Spleen (tissue), 11 donors: ENCODE data around the gene POLRMT. TPM values are rescaled to one million over a fixed set of nuclear protein-coding genes. Genes with fewer than 3 reads are reported as not detected.
A peak's percentile ranks its signal among the peaks of the same experiment; 100 is the strongest.

Experiments used
- DNase-seq: peaks from one replicate; pipeline ENCODE4 v3.0.0-alpha.2; 2020
- H3K27ac ChIP-seq, 8 donors: fragments of 200-600 bp; sonication (generic) in 7 of 8; 1 replicate in 4 of 8; 2 replicates in 4 of 8; pipeline versions ENCODE4 v1.5.0 to v1.8.0; 2016 to 2021; ENCODE audit warnings: inconsistent platforms in 4 of 8, mild to moderate bottlenecking in 4 of 8, moderate library complexity in 1 of 8
- H3K27me3 ChIP-seq, 7 donors: fragments of 200-600 bp; sonication (generic) in 6 of 7; replicated peaks in 1 of 7; 1 replicate in 4 of 7; 2 replicates in 3 of 7; pipeline versions ENCODE4 v1.5.0 to v1.8.0; 2016 to 2021; ENCODE audit warnings: inconsistent platforms in 3 of 7, mild to moderate bottlenecking in 1 of 7
- H3K36me3 ChIP-seq, 6 donors: fragments of 200-600 bp; sonication (generic) in 5 of 6; 1 replicate in 4 of 6; 2 replicates in 2 of 6; pipeline versions ENCODE4 v1.5.0 to v1.8.0; 2016 to 2021; ENCODE audit warnings: inconsistent platforms in 2 of 6
- H3K4me1 ChIP-seq, 6 donors: fragments of 200-600 bp; sonication (generic) in 5 of 6; 1 replicate in 3 of 6; 2 replicates in 3 of 6; pipeline versions ENCODE4 v1.5.0 to v1.8.0; 2016 to 2021; ENCODE audit warnings: inconsistent platforms in 3 of 6
- H3K4me3 ChIP-seq, 8 donors: fragments of 200-600 bp; sonication (generic) in 7 of 8; 1 replicate in 4 of 8; 2 replicates in 4 of 8; pipeline versions ENCODE4 v1.5.0 to v1.8.0; 2016 to 2021; ENCODE audit warnings: inconsistent platforms in 4 of 8, mild to moderate bottlenecking in 4 of 8, moderate library complexity in 2 of 8
- H3K9me3 ChIP-seq, 8 donors: fragments of 200-600 bp; sonication (generic) in 7 of 8; 1 replicate in 4 of 8; 2 replicates in 4 of 8; pipeline versions ENCODE4 v1.5.0 to v1.8.0; 2016 to 2021; ENCODE audit warnings: inconsistent platforms in 4 of 8
- POLR2A ChIP-seq, 3 donors: fragments of 450-650 bp; IDR thresholded peaks; one replicate each; pipeline ENCODE4 v1.5.1; 2017; ENCODE audit warnings: antibody characterized with exemption in 3 of 3, mild to moderate bottlenecking in 1 of 3
- POLR2AphosphoS5 ChIP-seq, 3 donors: sonication (generic); formaldehyde crosslinking; IDR thresholded peaks; one replicate each; pipeline ENCODE4 v1.5.1; 2017; ENCODE audit warnings: antibody characterized with exemption in 3 of 3
- WGBS, 5 donors: extraction: QIAGEN DNeasy Blood & Tissue Kit in 3 of 5; methylation state at CpG; one replicate each; pipeline versions ENCODE4 v1.1.5 to v1.1.7; 2013 to 2018; 5-methylcytosine and 5-hydroxymethylcytosine counted together
- intact Hi-C: fragments of 100-400 bp; cut with DNase I; formaldehyde crosslinking; loops from one replicate; pipeline ENCODE4 v1.15.0; 2023; ENCODE audit warnings: low total_unique reads
- polyA plus RNA-seq, 3 donors: library from polyadenylated mRNA; stranded (reverse); fragments of 200-250 nt; gene quantifications; one replicate each; pipeline ENCODE4 v1.2.1, GENCODE V29; 2013
- total RNA-seq, 7 donors: library from RNA; depleted of rRNA in 3 of 7; stranded (reverse); fragments of >200 nt in 3 of 7; fragmentation: NEBNext Ultra II Directional in 4 of 7; extraction: Animal tissue kit (Norgen Biotek cat#: 25700) in 4 of 7; gene quantifications; one replicate each; pipeline versions ENCODE4 v1.1.0 to v1.2.1, GENCODE V29; 2016 to 2021
- TF ChIP-seq, protein P1 (sequence below), 11 experiments: fragments of 200-600 bp in 7 of 11; fragments of 450-650 bp in 4 of 11; sonication (generic) in 4 of 11; IDR thresholded peaks in 8 of 11; conservative IDR thresholded peaks in 3 of 11; 1 replicate in 7 of 11; 2 replicates in 4 of 11; pipeline versions ENCODE4 v1.4.0 to v1.8.0; 2016 to 2021; ENCODE audit warnings: antibody characterized with exemption in 11 of 11, inconsistent platforms in 4 of 11, mild to moderate bottlenecking in 1 of 11
- donor health status: healthy with polysubstance abuse.
- donor health status: DM: no; HTN: no; CAD: no; lungs with moderate emphysema.
- donor health status: DM: no; HTN: no; CAD: no.
- donor health status: Bipolar disorder and iron deficiency.
- donor health status: healthy.
- donor health status: DM: no; HTN: no; CAD: no.
- donor health status: DM: yes; HTN: yes; CAD: no.

Gene POLRMT
- total and polyA plus RNA-seq, 10 donors: 28.6 to 105 (median 50.9) TPM

GRCh38 chr19:677601-678436, 44.5 kb upstream of the POLRMT start:
- Histone ChIP-seq H3K27ac (peak overlapping the region in 3 of 8 donors; percentile 56 to 69 (median 62)), H3K27me3 (peaks cover 0 to 48% (median 26%) of the 10 kb centered on the region in 7 donors), H3K36me3 (no peaks in the 10 kb centered on the region), H3K9me3 (no peaks in the 10 kb centered on the region), H3K4me1 (peaks cover 5 to 74% (median 51%) of the 10 kb centered on the region in 6 donors), H3K4me3 (peak overlapping the region in 2 of 8 donors; percentile 34 to 58)
- TF ChIP-seq POLR2AphosphoS5 (IDR thresholded peaks at IDR 0.05) (no peak), POLR2A (IDR thresholded peaks at IDR 0.05) (no peak)
- TF ChIP-seq, protein P1, sequence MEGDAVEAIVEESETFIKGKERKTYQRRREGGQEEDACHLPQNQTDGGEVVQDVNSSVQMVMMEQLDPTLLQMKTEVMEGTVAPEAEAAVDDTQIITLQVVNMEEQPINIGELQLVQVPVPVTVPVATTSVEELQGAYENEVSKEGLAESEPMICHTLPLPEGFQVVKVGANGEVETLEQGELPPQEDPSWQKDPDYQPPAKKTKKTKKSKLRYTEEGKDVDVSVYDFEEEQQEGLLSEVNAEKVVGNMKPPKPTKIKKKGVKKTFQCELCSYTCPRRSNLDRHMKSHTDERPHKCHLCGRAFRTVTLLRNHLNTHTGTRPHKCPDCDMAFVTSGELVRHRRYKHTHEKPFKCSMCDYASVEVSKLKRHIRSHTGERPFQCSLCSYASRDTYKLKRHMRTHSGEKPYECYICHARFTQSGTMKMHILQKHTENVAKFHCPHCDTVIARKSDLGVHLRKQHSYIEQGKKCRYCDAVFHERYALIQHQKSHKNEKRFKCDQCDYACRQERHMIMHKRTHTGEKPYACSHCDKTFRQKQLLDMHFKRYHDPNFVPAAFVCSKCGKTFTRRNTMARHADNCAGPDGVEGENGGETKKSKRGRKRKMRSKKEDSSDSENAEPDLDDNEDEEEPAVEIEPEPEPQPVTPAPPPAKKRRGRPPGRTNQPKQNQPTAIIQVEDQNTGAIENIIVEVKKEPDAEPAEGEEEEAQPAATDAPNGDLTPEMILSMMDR (IDR thresholded peaks at IDR 0.05 in 8 of 11, conservative IDR thresholded peaks at IDR 0.05 in 3 of 11): no peak
- intact Hi-C loops: no loop called here
- no peak for DNase-seq
- WGBS, 5 donors: 61 to 76% (median 70%) methylated on average over 9 to 22 of the region's 22 CpGs

- peak in 1 of 3 donors; percentile 74 for TF ChIP-seq POLR2AphosphoS5 (IDR thresholded peaks at IDR 0.05)
- TF ChIP-seq POLR2A (IDR thresholded peaks at IDR 0.05): no peak
- TF ChIP-seq, protein P1 (IDR thresholded peaks at IDR 0.05 in 8 of 11, conservative IDR thresholded peaks at IDR 0.05 in 3 of 11): no peak
- Histone ChIP-seq H3K4me3 (peak overlapping the region in 4 of 8 donors; percentile 19 to 58 (median 34)), H3K4me1 (peaks cover 5 to 80% (median 53%) of the 10 kb centered on the region in 6 donors), H3K36me3 (no peaks in the 10 kb centered on the region), H3K27ac (peak overlapping the region in 4 of 8 donors; percentile 31 to 69 (median 59)), H3K9me3 (no peaks in the 10 kb centered on the region), H3K27me3 (peaks cover 0 to 48% (median 26%) of the 10 kb centered on the region in 7 donors)
- 9 to 40% (median 19%) methylated on average over 7 to 15 of the region's 15 CpGs for WGBS, 5 donors
- intact Hi-C loops: no loop called here
- no peak for DNase-seq
Observed at GRCh38 chr19:677201-677600, 43.9 kb upstream of the POLRMT start.

- WGBS, 5 donors: 10 to 32% (median 14%) methylated on average over 13 to 63 of the region's 63 CpGs
- Histone ChIP-seq H3K27me3 (peaks cover 0 to 50% (median 26%) of the 10 kb centered on the region in 7 donors), H3K27ac (peak within 1 kb of the TSS in 5 of 8 donors; percentile 26 to 69 (median 56)), H3K4me1 (peaks cover 5 to 84% (median 52%) of the 10 kb centered on the region in 6 donors), H3K9me3 (no peaks in the 10 kb centered on the region), H3K36me3 (no peaks in the 10 kb centered on the region), H3K4me3 (peak within 1 kb of the TSS in 5 of 8 donors; percentile 6 to 58 (median 33))
- intact Hi-C loops: no loop called here
- DNase-seq: no peak
- TF ChIP-seq POLR2A (IDR thresholded peaks at IDR 0.05) (no peak), POLR2AphosphoS5 (IDR thresholded peaks at IDR 0.05) (peak in 2 of 3 donors; percentile 30)
- TF ChIP-seq, protein P1 (IDR thresholded peaks at IDR 0.05 in 8 of 11, conservative IDR thresholded peaks at IDR 0.05 in 3 of 11): no peak
Observed at GRCh38 chr19:676339-677105, 43.2 kb upstream of the POLRMT start, which contains the start of gene FSTL3. FSTL3 (plus strand) TSS chr19:676392; CDS start chr19:676424, 32 bp downstream.
